Peyer's patch (tissue), 4 donors: Measurements from ENCODE around the gene ACSS1. TPM values are rescaled to one million over a fixed set of nuclear protein-coding genes. Genes with fewer than 3 reads are reported as not detected.

Experiments
- DNase-seq, 3 donors: peaks; one replicate each; pipeline ENCODE4 v3.0.0-alpha.2; 2017 to 2019
- H3K27ac ChIP-seq, 4 donors: fragments of 200-600 bp; sonication (generic); one replicate each; pipeline ENCODE4 v1.5.1; 2016 to 2019
- H3K27me3 ChIP-seq, 2 donors: fragments of 200-600 bp; sonication (generic); one replicate each; pipeline ENCODE4 v1.5.1; 2019
- H3K36me3 ChIP-seq, 3 donors: fragments of 200-600 bp; sonication (generic); one replicate each; pipeline ENCODE4 v1.5.1; 2016 to 2019
- H3K4me1 ChIP-seq, 4 donors: fragments of 200-600 bp; sonication (generic); one replicate each; pipeline ENCODE4 v1.5.1; 2016 to 2019
- H3K4me3 ChIP-seq, 4 donors: fragments of 200-600 bp; sonication (generic); 1 replicate in 3 of 4; 2 replicates in 1 of 4; pipeline ENCODE4 v1.5.1; 2016 to 2019; ENCODE audit warnings: mild to moderate bottlenecking in 1 of 4
- H3K9me3 ChIP-seq, 4 donors: fragments of 200-600 bp; sonication (generic); one replicate each; pipeline ENCODE4 v1.5.1; 2016 to 2019; ENCODE audit warnings: mild to moderate bottlenecking in 1 of 4
- POLR2A ChIP-seq, 2 donors: fragments of 450-650 bp; IDR thresholded peaks; one replicate each; pipeline ENCODE4 v1.5.1; 2017; ENCODE audit warnings: antibody characterized with exemption in 2 of 2, mild to moderate bottlenecking in 2 of 2, moderate library complexity in 2 of 2
- total RNA-seq, 4 donors: library from RNA; depleted of rRNA; stranded (reverse); fragments of >200 nt; gene quantifications; one replicate each; pipeline ENCODE4 v1.1.0, GENCODE V29; 2016
- TF ChIP-seq, protein P1 (sequence below), 6 experiments: fragments of 450-650 bp in 4 of 6; fragments of 200-600 bp in 2 of 6; sonication (generic) in 1 of 6; IDR thresholded peaks; one replicate each; pipeline ENCODE4 v1.5.1; 2017 to 2019; ENCODE audit warnings: antibody characterized with exemption in 6 of 6, mild to moderate bottlenecking in 3 of 6, moderate library complexity in 1 of 6

ACSS1 gene
- total RNA-seq, result 100 to 1,000 TPM in 3 of 4 donors, 10 to 100 TPM in 1; 49.5 to 160 (median 134) TPM

DNA sequence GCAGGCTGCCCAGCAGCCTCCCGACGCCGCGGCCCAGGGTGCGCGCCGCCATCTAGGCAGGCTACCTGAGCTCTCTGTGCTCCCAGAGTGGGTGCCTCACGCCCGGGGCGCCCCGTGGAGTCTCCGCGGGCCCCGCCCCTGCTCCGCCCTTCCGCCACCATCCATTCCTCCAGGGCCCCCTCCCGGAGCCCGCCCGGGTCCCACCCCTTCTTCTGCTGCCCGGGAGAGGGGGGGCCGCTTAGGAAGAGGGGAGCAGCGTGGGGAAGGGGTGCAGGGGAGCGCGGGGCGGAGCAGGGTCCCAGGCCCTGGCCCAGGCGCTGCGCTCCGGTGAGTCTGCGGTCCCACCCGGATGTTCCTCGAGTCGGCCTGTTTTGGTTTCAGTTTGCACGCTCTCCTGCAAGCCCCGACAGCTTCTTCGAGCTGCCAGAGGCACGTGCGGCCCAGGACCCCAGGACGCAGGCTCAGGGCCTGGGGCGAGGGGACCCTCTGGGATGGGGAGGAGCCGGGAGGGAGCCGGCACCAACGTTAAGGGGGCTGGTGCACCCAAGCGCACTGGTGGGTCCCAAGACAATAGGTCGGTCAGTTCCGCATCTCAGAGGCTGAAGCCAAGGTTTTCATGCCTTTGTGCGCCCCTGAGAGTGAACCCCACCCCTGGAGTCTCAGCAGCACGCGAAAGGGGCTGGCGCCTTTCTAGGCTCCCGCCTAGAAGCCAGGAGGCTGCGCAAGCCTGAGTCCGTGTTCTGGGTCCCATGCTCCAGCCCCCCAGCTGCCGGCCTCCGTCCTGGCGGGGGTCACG lies at the start of gene ACSS1:
Gene ACSS1 (minus strand): TSS at position 89 of the 796 bp plus-strand sequence. CDS start 37 bp downstream, at position 52.
- TF ChIP-seq POLR2A (IDR thresholded peaks at IDR 0.05), result peak; percentile 30 to 61
- TF ChIP-seq, protein P1, sequence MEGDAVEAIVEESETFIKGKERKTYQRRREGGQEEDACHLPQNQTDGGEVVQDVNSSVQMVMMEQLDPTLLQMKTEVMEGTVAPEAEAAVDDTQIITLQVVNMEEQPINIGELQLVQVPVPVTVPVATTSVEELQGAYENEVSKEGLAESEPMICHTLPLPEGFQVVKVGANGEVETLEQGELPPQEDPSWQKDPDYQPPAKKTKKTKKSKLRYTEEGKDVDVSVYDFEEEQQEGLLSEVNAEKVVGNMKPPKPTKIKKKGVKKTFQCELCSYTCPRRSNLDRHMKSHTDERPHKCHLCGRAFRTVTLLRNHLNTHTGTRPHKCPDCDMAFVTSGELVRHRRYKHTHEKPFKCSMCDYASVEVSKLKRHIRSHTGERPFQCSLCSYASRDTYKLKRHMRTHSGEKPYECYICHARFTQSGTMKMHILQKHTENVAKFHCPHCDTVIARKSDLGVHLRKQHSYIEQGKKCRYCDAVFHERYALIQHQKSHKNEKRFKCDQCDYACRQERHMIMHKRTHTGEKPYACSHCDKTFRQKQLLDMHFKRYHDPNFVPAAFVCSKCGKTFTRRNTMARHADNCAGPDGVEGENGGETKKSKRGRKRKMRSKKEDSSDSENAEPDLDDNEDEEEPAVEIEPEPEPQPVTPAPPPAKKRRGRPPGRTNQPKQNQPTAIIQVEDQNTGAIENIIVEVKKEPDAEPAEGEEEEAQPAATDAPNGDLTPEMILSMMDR (IDR thresholded peaks at IDR 0.05), result no peak

DNA sequence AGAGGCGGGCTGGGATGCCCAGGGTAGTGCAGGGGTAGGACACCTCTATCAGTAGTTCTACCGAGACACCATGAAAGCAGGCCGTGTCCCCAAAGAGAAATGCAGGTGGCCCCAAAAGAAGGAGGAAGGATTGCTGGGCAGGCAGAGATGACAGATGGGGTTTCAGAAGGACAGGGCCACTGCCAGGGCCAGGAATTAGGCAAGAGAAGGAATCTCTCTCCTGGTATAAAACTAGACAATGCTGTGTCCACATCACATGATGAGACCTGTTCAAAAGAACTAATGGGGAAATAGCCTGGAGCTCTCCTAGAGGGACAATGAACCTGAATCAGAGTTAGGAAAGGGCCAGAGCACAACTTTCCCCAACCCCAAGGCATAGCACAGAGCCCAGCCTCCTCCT lies 45.6 kb upstream of the ACSS1 start:
- Histone ChIP-seq H3K4me1 (no peaks in the 10 kb centered on the region), H3K36me3 (no peaks in the 10 kb centered on the region), H3K27me3 (no peaks in the 10 kb centered on the region), H3K4me3 (no peak overlapping the region), H3K27ac (no peak overlapping the region), H3K9me3 (no peaks in the 10 kb centered on the region)
- TF ChIP-seq POLR2A (IDR thresholded peaks at IDR 0.05), result no peak
- TF ChIP-seq, protein P1 (IDR thresholded peaks at IDR 0.05), result no peak
- no peak for DNase-seq

More for the DNA sequence above, at the start of gene ACSS1:
- Histone ChIP-seq H3K4me3 (peak within 1 kb of the TSS; percentile 68 to 95 (median 83)), H3K36me3 (no peaks in the 10 kb centered on the region), H3K27me3 (no peaks in the 10 kb centered on the region), H3K9me3 (no peaks in the 10 kb centered on the region), H3K27ac (peak within 1 kb of the TSS; percentile 94 to 98 (median 97)), H3K4me1 (peaks cover 7 to 44% (median 19%) of the 10 kb centered on the region in 4 donors)
- peak; percentile 84 to 92 (median 86) for DNase-seq

DNA sequence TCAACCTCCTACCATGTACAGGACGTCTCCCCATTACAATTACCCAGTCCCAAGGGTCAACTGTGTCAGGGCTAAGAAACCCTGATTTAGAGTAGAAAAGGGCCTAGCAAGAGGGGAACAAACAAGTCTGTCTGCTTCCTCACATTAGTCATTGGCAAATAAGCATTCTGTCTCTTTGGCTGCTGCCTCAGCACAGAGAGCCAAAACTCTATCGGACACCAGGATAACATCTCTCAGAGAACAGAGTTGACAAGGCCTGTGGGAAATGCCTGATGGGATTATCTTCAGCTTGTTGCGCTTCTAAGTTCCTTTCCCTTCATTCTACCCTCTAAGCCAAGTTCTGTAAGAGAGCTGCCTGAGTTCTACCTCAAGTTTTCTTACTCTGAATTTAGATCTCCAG lies 43.0 kb upstream of the ACSS1 start:
- TF ChIP-seq POLR2A (IDR thresholded peaks at IDR 0.05), result no peak
- TF ChIP-seq, protein P1 (IDR thresholded peaks at IDR 0.05), result no peak
- Histone ChIP-seq H3K36me3 (no peaks in the 10 kb centered on the region), H3K27ac (no peak overlapping the region), H3K9me3 (no peaks in the 10 kb centered on the region), H3K27me3 (no peaks in the 10 kb centered on the region), H3K4me1 (no peaks in the 10 kb centered on the region), H3K4me3 (no peak overlapping the region)
- no peak for DNase-seq

DNA sequence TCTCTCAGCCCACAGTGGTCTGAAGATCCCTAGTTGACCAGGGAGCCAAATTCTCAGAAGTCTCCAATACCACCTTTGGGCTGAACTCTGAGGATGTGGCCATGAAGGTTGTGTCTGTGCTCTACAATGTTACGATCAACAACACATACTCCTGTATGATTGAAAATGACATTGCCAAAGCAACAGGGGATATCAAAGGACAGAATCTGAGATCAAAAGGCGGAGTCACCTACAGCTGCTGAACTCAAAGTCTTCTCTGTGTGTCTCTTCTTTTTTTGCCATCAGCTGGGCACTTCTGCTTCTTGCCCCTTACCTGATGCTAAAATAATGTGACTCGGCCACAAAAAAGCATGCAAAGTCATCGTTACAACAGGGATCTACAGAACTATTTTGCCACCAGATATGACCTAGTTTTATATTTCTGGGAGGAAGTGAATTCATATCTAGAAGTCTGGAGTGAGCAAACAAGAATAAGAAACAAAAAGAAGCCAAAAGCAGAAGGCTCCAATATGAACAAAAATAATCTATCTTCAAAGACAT lies 41.7 kb upstream of the ACSS1 start:
- Histone ChIP-seq H3K4me1 (no peaks in the 10 kb centered on the region), H3K4me3 (no peak overlapping the region), H3K27me3 (no peaks in the 10 kb centered on the region), H3K9me3 (no peaks in the 10 kb centered on the region), H3K36me3 (no peaks in the 10 kb centered on the region), H3K27ac (no peak overlapping the region)
- TF ChIP-seq, protein P1 (IDR thresholded peaks at IDR 0.05), result no peak
- no peak for TF ChIP-seq POLR2A (IDR thresholded peaks at IDR 0.05)
- DNase-seq, result no peak

DNA sequence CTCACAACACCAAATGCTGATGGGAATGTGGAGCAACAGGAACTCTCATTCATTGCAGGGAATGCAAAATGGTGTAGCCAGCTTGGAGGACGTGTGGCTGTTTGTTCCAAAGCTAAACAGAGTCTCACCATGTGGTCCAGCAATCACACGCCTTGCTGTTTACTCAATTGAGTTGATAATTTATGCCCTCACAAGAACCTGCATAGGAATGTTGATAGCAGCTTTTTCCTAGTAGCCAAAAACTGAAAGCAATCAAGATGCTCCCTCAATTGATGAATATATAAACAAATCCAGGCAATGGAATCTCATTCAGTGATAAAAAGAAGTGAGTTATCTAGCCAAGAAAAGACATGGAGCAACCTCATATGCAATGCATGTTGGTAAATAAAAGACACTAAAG lies 39.6 kb upstream of the ACSS1 start:
- DNase-seq, result no peak
- H3K4me3 ChIP-seq, result no peak overlapping the region
- no peaks in the 10 kb centered on the region for H3K27me3 ChIP-seq
- no peaks in the 10 kb centered on the region for H3K9me3 ChIP-seq
- H3K4me1 ChIP-seq, result no peaks in the 10 kb centered on the region
- no peaks in the 10 kb centered on the region for H3K36me3 ChIP-seq
- TF ChIP-seq, protein P1 (IDR thresholded peaks at IDR 0.05), result no peak
- no peak for TF ChIP-seq POLR2A (IDR thresholded peaks at IDR 0.05)
- no peak overlapping the region for H3K27ac ChIP-seq
